GM21528 (cell line): ENCODE measurements around the gene PRAMEF20.
"Not testable (repeated sequence)": the region's sequence is repeated elsewhere in the genome, so short reads cannot be mapped to it uniquely, and the experiment has no call there.

Experiments
- ATAC-seq: cut with Tn5 transposase; IDR thresholded peaks from one replicate; pipeline ENCODE4 v1.9.1; 2021; ENCODE audit warnings: mild to moderate bottlenecking, moderate library complexity; ENCODE audit not compliant: unreplicated experiment, low FRiP score

The PRAMEF20 gene

DNA sequence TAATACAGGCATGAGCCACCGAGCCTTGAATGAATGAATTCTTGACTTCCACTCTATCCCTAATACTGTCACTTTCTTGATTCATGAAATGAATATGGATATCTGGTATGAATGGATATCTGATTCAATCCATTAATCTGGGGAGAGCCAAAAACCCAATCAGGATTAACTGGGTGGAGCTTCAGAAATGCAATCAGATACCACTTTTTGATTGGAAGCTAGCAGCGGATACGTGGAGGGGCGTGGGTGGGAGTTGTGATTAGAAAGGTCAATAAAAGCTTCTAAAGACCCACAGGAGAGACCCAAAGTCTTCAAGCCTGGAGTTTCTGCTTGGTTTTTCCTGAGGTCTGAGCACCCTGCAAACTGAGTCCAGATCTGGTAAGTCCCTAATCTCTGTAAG lies at the start of gene PRAMEF20:
Gene PRAMEF20, plus strand, starts transcription at position 301 of the 400 bp plus-strand sequence. CDS start 5,905 bp downstream, outside the sequence.
- ATAC-seq, result not testable (repeated sequence)

DNA sequence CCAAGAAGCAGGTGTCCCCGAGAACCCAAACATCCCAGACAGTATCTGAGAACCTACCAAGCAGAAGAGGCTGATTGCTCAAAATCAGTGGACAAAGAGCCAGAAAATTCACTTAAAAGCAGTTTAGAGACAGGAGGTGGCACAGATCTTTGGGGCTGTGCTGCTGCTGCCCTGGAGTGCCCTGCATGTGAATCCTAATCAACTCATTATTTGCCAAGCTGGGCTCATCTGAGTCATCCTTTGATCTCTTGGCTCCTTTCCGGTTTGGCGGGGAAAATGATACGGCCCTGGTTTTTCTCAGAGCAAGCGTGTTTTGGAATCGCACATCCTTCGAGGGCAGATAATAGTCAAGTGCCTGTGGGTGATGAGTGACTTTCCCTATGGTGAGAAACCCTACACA lies 47.9 kb upstream of the PRAMEF20 start:
- not testable (repeated sequence) for ATAC-seq

DNA sequence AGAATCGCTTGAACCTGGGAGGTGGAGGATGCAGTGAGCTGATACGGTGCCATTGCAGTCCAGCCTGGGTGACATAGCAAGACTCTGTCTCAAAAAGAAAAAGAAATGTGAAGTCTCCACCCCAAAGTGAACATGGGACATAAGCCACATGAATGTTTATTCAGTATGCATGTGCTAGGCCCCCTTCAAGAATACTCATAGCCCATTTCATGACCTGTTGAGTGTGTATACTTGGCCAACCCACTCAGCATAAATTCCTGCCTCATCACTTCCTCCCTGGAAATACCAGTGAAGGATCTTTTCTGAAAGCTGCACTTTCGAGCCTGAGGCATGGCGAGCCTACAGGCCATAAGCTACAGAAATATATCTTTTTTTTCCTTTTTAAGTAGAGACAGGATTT lies 45.3 kb upstream of the PRAMEF20 start:
- ATAC-seq, result not testable (repeated sequence)

DNA sequence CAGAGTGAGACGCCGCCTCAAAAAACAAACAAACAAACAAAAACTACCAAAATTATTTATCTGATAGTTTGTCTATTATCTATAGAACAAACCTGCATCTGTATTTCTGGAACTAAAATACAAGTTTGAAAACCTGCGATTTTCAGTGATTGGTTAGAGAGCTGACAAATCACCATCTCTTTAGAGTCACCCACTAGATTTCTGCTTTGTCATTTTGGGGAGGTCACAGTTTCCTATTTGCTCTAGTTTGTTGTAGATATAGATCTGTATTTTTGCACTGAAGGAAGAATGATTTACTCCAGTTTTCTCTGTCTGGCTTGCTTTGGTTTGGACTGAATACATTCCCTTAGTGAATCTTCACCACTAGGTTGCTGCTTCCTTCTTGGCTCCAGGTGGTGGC lies 43.7 kb upstream of the PRAMEF20 start:
- ATAC-seq, result not testable (repeated sequence)

DNA sequence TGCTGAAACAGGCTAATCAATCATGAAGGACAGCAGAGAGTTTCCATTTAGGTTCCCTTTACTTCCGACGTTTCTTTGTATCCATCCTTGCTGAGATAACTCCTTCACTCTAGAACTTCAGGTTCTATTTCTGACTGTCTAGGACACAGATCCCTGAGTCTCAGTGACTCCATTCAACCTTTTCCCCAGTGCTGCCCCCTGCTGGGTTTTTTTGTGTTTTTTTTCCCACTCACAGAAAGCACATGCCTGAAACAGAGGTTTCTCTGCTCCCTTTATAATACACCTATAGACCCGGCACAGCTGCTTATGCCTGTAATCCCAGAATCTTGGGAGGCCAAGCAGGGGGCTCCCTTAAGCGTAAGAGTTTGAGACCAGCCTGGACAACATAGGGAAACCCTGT lies 41.7 kb upstream of the PRAMEF20 start:
- ATAC-seq, result not testable (repeated sequence)

DNA sequence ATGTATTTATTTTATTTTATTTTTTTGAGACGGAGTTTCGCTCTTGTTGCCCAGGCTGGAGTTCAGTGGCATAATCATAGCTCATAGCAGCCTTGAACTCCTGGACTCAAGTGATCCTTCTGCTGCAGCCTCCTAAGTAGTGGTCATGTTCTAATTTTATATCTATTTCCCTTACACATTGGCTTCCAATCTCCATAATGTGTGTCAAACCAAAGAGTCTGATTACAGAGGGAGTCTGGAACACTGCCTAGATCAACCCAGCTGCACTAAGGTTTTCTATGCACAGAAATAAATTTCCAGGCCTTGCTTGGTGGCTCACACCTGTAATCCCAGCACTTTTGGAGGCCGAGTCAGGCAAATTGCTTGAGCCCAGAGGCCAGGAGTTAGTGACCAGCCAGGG lies 31.3 kb upstream of the PRAMEF20 start:
- not testable (repeated sequence) for ATAC-seq

DNA sequence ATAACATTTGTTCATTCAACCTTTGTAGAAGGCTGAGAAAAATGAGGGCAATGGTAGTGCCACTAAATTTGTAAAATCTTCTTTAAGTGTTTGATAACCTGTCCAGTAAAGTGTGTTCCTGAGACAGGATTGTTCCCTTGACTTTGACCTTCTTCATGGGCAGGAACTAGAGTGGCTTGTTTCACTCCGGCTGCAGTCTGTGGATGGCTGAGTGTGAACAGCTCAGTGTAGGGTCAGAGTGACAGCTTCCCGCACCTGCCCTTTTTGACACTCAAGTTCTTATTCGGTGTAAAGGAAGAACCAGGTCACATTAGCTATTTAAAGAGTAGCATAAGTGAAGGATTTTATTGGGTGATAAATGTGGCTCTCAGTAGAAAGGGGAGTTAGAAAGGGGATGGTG lies 29.9 kb upstream of the PRAMEF20 start:
- ATAC-seq, result not testable (repeated sequence)

DNA sequence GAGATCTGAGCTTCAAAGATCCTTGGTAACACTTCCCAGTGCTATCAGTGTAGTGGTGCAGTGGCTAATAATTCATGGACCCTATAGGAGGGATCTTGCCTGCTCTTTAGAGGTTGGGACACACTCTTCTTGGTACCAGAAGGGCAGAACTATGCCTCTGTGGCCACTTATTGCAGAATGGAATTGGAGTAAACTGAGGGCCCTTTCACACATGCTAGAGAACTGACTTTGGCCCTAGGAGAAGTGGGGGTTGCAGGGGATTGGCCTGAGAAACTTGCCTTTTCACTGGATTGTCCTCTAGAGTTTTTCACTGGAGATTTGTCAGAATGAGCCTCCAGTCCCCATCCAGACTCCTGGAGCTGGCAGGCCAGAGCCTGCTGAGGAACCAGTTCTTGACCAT lies 20.9 kb upstream of the PRAMEF20 start, which contains the start of gene PRAMEF17:
Gene PRAMEF17, plus strand, starts transcription at position 301 of the 400 bp plus-strand sequence. Its CDS starts 26 bp downstream, at position 327.
- not testable (repeated sequence) for ATAC-seq

DNA sequence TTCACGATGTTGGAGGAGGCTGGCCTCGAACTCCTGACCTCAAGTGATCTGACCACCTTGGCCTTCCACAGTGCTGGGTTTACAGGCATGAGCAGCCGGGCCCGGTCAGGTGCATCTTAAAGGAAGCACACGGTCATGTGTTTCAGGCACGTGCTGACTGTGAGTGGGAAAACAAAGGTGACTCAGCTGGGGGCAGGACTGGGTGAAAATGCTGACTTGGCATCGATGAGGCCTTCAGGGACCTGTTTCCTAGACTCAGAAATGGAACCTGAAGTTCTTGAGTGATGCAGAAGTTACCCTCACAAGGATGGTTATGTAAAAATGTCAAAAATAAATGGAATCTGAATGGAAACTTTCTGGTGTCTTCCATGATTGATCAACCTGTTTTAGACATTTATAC lies 17.2 kb upstream of the PRAMEF20 start:
- not testable (repeated sequence) for ATAC-seq

DNA sequence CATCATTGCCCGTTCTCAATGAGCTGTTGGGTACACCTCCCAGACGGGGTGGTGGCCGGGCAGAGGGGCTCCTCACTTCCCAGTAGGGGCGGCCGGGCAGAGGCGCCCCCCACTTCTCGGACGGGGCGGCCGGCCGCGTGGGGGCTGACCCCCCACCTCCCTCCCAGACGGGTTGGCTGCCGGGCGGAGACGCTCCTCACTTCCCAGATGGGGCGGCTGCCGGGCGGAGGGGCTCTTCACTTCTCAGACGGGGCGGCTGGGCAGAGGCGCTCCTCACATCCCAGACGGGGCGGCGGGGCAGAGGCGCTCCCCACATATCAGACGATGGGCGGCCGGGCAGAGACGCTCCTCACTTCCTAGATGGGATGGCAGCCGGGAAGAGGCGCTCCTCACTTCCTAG lies 15.5 kb upstream of the PRAMEF20 start:
- ATAC-seq, result not testable (repeated sequence)

DNA sequence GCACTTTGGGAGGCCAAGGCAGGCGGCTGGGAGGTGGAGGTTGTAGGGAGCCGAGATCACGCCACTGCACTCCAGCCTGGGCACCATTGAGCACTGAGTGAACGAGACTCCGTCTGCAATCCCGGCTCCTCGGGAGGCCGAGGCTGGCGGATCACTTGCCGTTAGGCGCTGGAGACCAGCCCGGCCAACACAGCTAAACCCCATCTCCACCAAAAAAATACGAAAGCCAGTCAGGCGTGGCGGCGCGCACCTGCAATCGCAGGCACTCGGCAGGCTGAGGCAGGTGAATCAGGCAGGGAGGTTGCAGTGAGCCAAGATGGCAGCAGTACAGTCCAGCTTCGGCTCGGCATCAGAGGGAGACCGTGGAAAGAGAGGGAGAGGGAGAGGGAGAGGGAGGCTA lies 14.9 kb upstream of the PRAMEF20 start:
- ATAC-seq, result not testable (repeated sequence)

DNA sequence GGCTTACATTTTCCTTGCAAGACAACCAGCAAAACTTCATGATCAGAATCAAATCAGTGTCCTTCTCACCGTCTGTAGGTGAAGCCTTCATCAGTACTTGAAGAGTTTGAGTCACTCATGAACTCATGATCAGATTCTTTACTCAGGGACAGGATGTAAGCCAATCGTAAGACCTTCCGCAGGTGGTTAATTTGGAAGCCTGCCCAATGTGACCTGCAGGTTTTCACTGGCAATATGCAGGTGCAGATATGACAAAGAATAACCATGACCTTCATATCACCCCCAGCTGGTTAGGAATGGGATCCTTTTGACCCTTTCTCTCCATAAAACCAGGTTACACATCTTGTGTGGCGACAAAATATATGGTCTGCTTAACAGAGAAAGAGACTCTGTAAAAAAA lies 2.4 kb upstream of the PRAMEF20 start:
- ATAC-seq, result no peak

DNA sequence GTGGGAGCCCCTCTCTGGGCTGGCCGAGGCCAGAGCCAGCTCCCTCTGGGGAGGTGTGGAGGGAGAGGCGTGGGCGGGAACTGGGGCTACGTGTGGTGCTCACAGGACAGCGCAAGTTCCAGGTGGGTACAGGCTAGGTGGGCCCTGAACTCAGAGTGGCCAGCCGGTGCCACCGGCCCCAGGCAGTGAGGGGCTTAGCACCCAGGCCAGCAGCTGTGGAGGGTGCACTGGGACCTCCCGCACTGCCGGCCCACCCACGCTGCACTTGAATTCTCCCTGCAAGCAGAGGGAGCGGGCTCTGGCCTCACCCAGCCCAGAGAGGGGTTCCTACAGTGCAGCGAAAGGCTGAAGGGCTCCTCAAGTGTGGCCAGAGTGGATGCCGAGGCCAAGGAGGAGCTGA lies 20.2 kb downstream of the PRAMEF20 start:
- ATAC-seq, result no peak

DNA sequence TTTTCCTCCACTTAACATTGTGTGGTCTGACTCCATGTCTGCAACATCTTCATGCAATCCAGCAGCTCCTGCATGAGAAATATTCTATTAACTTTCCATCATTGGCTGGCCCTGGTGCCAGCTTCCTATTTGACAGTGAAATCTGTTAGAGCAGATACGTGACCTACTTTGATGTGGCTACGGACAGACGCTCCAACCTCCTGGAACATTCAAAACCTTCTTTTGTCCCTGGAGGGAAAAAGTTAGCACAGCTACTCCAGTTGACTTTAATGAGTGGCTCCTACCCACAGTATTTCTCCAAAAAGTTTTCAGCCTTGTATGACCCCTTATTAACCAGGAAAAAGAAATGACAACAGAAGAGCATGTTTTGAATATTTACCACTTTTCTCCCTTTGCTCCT lies 22.0 kb downstream of the PRAMEF20 start:
- no peak for ATAC-seq

DNA sequence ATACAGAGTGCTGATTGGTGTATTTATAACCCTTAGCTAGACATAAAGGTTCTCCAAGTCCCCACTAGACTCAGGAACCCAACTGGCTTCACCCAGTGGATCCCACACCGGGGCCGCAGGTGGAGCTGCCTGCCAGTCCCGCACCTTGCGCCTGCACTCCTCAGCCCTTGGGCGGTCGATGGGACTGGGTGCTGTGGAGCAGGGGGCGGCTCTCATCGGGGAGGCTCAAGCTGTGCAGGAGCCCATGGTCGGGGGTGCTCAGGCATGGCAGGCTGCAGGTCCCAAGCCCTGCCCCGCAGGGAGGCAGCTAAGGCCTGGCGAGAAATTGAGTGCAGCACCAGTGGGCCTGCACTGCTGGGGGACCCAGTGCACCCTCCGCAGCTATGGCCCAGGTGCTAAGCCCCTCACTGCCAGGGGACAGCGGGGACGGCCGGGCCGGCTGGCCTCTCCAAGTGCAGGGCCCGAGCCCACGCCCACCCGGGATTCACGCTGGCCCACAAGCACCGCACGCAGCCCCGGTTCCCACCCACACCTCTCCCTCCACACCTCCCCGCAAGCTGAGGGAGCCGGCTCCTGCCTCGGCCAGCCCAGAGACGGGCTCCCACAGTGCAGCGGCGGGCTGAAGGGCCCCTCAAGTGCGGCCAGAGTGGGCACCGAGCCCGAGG lies 23.6 kb downstream of the PRAMEF20 start:
- not testable (repeated sequence) for ATAC-seq

DNA sequence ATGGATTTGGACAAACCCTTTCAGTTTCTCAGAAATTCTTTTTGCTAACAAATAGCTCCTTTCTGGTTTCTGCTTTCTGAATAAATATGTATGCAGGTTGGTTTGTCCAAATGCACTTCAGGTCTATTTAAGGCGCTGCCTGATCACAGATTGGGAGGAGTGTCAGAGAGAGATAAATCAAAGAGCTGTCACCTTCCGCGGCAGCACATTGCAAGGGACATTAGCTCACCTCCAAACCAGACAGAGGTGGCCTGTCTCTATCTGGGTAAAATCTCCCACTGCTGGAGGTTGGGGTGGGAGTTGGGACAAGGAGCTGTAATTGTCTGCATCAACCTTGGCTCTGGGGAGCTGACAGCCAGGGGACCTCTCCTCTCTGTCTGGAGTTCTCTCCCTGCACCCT lies 25.2 kb downstream of the PRAMEF20 start:
- no peak for ATAC-seq

DNA sequence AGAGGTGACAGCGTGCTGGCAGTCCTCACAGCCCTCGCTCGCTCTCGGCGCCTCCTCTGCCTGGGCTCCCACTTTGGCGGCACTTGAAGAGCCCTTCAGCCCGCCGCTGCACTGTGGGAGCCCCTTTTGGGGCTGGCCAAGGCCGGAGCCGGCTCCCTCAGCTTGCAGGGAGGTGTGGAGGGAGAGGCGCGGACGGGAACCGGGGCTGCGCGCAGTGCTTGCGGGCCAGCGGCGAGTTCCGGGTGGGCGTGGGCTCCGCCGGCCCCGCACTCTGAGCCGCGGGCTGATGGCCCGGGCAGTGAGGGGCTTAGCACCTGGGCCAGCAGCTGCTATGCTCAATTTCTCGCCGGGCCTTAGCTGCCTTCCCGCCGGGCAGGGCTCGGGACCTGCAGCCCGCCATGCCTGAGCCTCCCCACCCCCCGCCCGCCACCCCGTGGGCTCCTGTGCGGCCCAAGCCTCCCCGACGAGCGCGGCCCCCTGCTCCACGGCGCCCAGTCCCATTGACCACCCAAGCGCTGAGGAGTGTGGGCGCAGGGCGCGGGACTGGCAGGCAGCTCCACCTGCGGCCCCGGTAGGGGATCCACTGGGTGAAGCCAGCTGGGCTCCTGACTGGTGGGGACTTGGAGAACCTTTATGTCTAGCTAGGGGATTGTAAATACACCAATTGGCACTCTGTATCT lies 29.0 kb downstream of the PRAMEF20 start:
- not testable (repeated sequence) for ATAC-seq

DNA sequence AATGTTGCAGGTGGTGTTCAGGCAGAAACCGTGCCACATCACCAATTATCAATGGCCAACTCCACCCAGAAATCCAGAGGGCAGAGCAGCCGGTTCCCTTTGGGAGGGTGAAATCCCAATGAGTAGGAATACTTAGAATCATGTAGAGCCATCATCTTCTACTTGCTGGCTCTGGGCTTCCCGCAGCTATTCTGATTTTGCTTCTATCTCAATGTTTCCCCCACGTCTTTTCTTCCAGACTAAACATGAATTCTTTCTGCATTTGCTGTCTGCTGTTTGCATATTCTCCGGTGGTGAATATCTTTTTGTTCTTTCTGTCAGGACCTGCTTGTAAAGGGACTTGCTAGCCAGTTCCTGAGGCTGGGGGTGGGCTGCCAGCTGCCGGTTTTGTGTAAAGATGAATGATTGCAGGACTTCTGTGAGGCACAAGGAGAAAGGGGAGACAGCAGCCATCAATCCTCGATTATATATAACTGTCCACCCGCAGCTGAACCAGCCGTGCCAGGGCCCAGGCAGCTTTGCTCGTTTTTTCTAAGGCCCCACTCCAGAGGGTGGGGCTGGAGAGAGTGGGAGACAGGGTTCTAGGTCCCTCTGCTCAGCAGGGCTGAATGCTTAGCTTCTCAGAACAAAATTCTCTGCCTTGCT lies 33.2 kb downstream of the PRAMEF20 start:
- no peak for ATAC-seq

DNA sequence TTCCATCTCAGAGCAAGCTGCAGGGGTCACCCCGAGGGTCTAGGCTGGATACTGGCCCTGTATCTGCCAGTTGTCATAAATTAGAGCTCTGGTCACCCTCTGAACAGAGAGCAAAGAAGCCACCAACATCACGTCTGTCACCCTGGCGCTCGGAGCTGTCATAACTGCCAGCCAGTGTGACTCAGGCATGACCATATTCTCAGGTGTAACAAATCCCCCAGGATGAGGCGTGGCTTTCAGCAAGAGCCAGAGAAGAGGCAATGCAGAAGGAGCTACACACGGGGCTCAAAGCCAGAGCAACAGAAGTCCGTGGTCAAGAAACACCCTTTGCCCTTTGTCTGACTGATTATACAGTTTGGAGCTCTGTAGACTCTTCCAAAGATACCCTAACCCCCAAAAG lies 40.0 kb downstream of the PRAMEF20 start:
- ATAC-seq, result no peak

DNA sequence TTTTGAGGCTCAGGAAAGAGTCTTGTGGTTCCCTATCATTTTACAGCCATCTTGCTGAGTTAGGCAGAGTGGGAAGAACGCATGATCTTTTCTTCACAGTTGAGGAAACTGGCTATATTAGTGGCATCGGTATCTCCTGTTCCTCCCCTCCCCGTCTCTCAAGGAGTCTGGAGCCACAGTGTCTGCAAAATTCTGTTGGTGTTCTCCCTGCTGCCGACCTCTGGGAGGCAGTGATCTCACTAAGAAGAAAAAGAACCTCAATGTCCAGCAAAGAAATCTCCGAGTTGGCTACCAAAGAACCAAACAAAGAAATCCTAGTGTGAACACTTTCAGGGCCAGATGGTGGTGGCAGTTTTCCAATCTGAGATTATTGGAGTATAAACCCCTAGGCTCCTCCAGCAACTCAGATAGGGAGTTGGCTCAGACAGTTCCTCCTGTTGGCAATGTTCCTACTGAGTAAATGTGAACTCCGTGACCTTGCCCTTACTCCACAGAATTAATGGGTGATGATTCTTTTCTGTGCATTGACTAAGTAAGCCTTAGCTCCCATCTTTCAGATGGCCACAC lies 41.2 kb downstream of the PRAMEF20 start:
- ATAC-seq, result no peak

DNA sequence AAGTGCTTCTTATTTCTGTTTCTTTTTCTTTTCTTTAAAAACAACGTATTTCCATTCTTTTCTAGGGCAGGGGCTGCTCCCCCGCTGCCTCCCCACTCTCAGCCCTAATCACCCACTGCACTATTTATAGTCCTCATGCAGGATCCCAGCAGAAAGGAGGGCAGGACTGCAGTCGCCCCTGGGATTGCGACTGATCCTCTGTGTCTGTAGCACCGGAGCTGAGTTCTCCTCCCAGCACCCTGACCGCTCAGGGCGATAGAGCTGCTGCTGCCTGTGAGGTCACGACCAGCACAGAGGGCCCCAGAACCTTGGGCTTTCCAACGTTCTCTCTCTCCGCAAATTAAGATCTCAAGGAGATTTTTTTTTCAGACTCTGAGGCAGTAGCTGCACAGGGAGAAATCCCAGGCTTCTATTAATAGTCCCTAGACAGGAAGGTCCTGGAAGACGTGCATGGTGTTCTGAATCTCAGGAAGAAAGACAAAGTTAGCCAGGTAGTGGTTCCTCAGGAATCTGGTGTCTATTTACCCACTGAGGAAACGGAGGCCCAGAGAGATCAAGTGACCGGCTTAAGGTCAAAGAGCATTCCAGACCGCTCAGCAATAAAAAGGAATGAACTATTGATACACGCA lies 46.8 kb downstream of the PRAMEF20 start:
- ATAC-seq, result no peak
